ENCODE measurements around the gene CARHSP1. TPM values are rescaled to one million over a fixed set of nuclear protein-coding genes. Genes with fewer than 3 reads are reported as not detected.

CARHSP1 gene
- total RNA-seq, 1 experiment from 2014 or later, result 79.7 TPM

DNA sequence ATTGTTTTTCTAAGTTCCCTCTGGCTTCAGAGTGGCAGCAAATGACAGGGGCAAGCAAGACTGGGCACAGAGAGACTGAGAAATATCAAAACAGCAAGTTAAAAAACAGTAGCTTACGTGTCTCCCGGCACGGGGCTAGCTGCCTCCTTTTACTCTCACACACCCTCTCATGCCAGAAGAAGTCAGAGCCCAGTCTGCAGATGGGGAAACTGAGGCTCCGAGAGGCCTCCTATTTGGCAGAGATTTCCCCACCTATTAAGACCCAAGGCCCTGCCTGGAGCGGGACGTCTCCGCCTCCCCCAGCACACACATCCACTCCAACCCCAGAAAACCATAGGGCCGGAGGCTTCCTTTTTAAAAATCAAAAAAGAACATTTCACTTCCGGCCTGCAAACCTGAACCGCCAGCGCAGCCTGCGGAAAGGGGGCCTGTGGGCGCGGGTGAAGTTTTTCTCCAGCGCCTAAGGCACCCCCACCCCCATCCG lies 832 bp downstream of the CARHSP1 start:
- H3K4me2 ChIP-seq (ENCODE audit: low read length), result peak overlapping the region; percentile 98
- TF ChIP-seq JUND (IDR thresholded peaks at IDR 0.05) (no peak), EZH2 (IDR thresholded peaks at IDR 0.05) (no peak), CBX3 (IDR thresholded peaks at IDR 0.05; ENCODE audit: low read depth) (no peak), ZFX (IDR thresholded peaks at IDR 0.05) (no peak), SIN3A (IDR thresholded peaks at IDR 0.05; ENCODE audit: low read depth) (no peak), YY1 (IDR thresholded peaks at IDR 0.05; ENCODE audit: extremely low read depth, insufficient replicate concordance, low read depth, low read length) (no peak), CEBPB (IDR thresholded peaks at IDR 0.05; ENCODE audit: low read depth) (no peak), FOSL1 (IDR thresholded peaks at IDR 0.05; ENCODE audit: low read depth) (no peak), RAD21 (IDR thresholded peaks at IDR 0.05; ENCODE audit: low read depth) (no peak), SRF (IDR thresholded peaks at IDR 0.05; ENCODE audit: low read depth) (no peak)
- TF ChIP-seq, protein P1, sequence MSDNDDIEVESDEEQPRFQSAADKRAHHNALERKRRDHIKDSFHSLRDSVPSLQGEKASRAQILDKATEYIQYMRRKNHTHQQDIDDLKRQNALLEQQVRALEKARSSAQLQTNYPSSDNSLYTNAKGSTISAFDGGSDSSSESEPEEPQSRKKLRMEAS (IDR thresholded peaks at IDR 0.05), result no peak
- TF ChIP-seq, protein P2, sequence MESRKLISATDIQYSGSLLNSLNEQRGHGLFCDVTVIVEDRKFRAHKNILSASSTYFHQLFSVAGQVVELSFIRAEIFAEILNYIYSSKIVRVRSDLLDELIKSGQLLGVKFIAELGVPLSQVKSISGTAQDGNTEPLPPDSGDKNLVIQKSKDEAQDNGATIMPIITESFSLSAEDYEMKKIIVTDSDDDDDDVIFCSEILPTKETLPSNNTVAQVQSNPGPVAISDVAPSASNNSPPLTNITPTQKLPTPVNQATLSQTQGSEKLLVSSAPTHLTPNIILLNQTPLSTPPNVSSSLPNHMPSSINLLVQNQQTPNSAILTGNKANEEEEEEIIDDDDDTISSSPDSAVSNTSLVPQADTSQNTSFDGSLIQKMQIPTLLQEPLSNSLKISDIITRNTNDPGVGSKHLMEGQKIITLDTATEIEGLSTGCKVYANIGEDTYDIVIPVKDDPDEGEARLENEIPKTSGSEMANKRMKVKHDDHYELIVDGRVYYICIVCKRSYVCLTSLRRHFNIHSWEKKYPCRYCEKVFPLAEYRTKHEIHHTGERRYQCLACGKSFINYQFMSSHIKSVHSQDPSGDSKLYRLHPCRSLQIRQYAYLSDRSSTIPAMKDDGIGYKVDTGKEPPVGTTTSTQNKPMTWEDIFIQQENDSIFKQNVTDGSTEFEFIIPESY (IDR thresholded peaks at IDR 0.05; ENCODE audit: extremely low read depth, insufficient replicate concordance, low read length), result no peak
- BruUV-seq (replicated peaks), result TSS peak; percentile 68
- no peak for ATAC-seq
- intact Hi-C loops (cut with micrococcal nuclease), result no loop called here
- ChIA-PET RAD21 (ENCODE audit: low non-redundant PET in 1 of 2, low total read pairs in 2 of 2, uncharacterized antibody in 2 of 2, unreplicated experiment in 2 of 2) (interaction anchor here in 1 of 2 experiments (0.6 kb wide), 1 partner anchor 207 kb away, joined by 3 read pairs; no protein-coding TSS in a partner anchor), POLR2A (interaction anchor here (1.2 to 1.5 kb wide), 5 partner anchors 8 to 17 kb away, joined by 3 to 8 read pairs (median 4); partner anchors contain the start of gene LITAFD), CTCF (interaction anchor here (4.0 kb wide), 1 partner anchor 12 kb away, joined by 38 read pairs; the partner anchor contains the start of gene LITAFD)
- H3K4me3 ChIP-seq (replicated peaks in 1 of 2; ENCODE audit: low read depth in 1 of 2, low read length in 2 of 2), result peak overlapping the region; percentile 86 to 93
- H3K4me1 ChIP-seq (ENCODE audit: control insufficient read depth in 1 of 2, insufficient read depth in 2 of 2, low read length in 2 of 2), result peaks cover 57 to 74% of the 10 kb centered on the region in 2 experiments
- H3K27me3 ChIP-seq (ENCODE audit: insufficient read depth, low read length), result no peaks in the 10 kb centered on the region
- H3K27ac ChIP-seq (ENCODE audit: low read depth, low read length), result peak overlapping the region; percentile 90
- H2AFZ ChIP-seq (ENCODE audit: low read depth, low read length, poor library complexity, severe bottlenecking), result no peak overlapping the region
- no peak for DNase-seq (ENCODE audit: low read depth, low spot score)
- no peaks in the 10 kb centered on the region for H3K36me3 ChIP-seq (ENCODE audit: control insufficient read depth in 1 of 2, insufficient read depth in 2 of 2, low read length in 2 of 2)
- peaks cover 53% of the 10 kb centered on the region for H3K79me2 ChIP-seq (ENCODE audit: insufficient read depth, low read length)
- peak overlapping the region; percentile 90 for H3K9ac ChIP-seq (ENCODE audit: low read length)
- H3K9me2 ChIP-seq (ENCODE audit: insufficient read depth), result no peaks in the 10 kb centered on the region
- no peaks in the 10 kb centered on the region for H3K9me3 ChIP-seq (ENCODE audit: control insufficient read depth in 1 of 2, insufficient read depth in 1 of 2, low read depth in 1 of 2, low read length in 2 of 2)
- H4K20me1 ChIP-seq (ENCODE audit: insufficient read depth), result no peaks in the 10 kb centered on the region; the same call in 1 of the 2 replicates
